ENCODE data around the gene GADD45B.
"Not testable (repeated sequence)": the region's sequence is repeated elsewhere in the genome, so short reads cannot be mapped to it uniquely, and the experiment has no call there.

The GADD45B gene

DNA sequence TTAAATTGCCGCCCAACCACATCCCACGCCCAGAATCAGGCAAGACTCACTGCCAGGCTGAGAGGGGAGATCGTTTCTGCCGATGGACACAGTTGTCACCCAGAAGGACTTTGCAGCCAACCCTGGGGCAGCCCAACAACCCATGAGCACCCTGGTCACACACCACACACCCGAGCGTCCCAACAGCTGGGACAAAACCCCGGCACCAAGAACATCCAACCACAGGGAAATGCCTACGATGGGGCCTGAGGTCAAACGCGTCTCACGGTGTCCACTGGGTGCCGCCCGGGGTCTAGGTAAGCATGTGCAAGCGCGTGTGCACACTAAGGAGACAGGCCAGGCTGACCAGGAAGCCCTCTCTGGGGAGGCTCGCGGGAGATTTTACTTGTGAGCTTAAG lies 32.1 kb upstream of the GADD45B start:
- DNase-seq, result no peak

DNA sequence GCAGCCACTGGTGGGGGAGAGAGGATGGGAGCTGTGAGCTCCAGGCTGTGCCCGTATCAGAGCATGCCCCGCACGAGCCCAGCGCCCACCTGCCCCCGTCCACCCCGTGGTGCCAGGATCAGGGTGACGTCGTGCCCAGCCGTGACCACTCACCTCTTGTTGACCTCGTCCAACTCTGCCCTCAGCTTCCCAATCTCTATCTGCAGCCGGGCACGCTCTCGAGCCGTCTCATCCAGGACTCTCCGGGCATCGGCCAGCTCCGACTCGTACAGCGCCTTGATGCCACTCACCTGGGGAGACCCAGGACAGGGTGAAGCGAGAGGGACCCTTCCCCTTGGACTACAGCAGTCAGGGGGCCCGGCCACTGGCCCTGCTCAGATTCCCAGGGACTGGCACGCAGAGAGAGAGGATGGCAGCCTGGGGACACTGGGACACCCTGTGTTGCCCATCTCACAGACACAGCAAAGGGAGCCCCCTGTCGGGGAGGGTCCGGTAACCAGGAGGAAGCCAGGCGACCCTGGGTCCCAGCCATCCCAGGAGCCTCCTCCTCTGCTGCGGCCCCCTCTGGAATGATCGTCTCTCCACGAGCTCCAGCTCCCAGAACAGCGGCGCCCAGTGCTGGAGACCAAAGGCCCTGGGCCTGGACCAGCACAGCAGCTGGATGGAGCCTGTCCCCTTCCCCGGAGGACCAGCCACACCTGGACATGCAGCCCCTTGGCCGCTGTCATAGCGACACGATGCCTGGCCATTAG lies 31.5 kb upstream of the GADD45B start:
- no peak for DNase-seq

DNA sequence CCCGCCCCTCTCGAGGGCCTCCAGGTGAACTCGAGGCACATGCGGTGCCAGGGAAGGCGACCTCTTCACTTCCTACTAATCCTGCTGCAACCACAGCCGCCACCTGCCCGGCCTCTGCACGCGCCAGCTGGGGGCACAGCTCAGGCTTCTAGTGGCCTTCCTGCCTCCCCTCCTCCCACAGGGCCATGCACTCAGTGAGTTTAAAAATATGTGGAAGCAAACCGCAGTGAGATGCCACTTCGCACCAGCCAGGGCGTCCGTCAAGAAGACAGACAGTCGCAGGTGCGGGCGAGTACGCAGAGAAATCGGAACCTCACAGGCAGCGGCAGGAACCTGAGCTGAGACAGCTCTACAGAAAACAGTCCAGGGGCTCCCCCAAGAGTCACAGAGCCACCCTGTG lies 29.5 kb upstream of the GADD45B start:
- no peak for DNase-seq

DNA sequence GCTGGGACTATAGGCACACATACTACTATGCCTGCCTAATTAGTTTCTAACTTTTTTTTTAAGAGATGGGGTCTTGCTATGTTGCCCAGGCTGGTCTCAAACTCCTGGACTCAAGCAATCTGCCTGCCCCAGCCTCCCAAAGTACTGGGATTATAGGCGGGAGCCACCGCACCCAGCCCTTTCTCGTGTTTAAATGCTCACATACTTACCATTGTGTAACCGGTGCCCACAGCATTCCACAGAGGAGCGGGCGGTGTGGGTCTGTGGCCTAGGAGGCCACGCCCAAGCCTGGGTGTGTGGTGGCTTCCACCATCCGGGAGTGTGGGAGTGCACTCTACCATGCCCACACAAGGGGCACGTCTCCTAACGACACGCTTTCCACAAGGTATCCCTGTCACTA lies 26.9 kb upstream of the GADD45B start:
- no peak for DNase-seq

DNA sequence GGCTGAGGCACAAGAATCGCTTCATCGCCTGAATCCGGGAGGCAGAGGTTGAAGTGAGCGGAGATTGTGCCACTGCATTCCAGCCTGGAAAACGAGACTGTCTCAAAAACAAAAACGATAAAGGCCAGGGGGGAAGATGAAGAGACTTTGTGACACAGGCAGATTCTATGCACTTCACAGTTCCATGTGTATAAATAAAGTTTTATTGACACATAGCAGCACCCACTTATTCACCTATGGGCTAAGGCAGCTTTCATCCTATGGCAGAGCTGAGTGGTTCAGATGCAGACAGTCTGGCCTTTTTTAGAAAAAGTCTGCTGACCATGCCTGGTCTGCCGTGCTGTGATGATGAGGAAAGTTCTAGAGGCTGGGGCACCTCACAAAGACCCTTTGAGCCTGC lies 24.8 kb upstream of the GADD45B start:
- no peak for DNase-seq

DNA sequence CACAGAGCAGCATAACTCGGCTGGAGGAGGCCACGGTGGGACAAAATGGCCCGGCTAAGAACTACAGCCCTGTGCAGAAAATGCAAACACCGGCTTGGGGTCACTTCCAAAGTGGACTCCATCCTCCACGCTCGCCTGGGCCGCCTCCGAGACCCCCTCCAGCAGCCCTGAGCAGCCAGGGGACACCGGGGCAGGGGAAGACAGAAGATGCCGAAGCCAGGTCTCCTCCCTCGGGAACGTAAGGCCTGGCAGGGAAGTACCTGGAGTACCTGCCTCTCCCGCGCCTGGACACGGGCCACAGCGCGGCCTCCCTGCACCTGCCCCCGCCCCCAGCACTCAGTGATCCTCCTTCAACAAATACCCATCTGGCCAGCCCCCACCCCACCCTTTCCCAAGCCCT lies 24.2 kb upstream of the GADD45B start:
- DNase-seq, result no peak

DNA sequence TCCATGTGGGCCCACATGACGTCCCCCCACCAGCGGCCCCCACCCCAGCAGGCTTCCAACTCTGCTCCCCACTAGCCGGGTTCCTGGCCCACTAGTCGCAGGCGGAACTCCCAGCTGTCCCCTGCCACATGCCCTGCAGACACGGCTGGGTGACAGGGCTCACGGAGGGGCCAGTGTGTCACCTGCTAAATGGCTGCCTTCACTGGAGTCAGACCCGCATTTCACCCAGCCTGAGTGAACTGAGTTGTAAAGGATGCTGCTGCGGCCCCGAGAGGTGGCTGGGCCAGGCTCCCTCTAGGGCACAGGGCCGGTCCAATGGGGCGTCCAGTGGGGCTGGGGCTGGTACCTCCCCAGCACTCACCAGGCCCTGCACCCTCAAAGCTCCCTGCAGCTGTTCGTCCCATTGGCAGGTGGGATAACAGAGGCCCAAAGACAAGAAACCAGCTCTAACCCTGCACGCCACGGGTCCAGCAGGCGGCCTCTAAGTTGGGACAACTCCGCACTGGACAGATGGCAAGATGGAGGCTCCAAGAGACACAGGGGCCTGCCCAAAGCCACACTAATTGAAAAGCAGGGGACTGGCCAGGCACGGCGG lies 22.4 kb upstream of the GADD45B start:
- no peak for DNase-seq

DNA sequence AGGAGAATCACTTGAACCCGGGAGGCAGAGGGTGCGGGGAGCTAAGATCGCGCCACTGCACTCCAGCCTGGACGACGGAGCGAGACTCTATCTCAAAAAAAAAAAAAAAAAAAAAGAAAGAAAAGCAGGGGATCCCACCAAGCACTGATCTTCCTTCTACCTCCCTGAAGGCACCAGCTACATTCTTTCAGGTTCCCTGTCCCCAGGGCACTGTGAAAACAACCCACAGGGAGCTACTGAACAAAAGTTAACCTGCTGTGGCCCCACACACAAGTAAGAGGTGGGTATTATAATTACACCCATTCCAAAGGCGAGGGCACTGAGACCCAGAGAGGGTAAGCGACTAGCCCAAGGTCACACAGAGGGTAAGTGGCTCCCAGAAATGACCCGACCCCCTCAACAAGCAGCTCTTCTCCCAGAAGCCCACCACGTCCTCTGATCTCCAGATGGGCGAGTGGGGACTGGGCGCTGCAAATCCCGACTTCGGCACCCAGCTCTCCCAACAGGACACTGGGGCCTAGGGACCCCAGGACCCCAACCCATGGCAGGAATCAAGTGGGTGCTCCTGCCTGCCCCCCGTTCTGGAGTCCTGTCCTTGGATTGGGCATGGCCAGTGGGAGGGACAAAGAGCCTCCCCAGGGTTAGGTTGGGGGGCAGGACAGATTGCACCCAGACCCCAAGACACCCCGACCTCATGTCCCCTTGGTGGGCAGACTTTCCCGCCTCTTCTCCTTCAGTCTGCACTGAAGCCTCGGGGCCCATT lies 21.5 kb upstream of the GADD45B start:
- no peak for DNase-seq

DNA sequence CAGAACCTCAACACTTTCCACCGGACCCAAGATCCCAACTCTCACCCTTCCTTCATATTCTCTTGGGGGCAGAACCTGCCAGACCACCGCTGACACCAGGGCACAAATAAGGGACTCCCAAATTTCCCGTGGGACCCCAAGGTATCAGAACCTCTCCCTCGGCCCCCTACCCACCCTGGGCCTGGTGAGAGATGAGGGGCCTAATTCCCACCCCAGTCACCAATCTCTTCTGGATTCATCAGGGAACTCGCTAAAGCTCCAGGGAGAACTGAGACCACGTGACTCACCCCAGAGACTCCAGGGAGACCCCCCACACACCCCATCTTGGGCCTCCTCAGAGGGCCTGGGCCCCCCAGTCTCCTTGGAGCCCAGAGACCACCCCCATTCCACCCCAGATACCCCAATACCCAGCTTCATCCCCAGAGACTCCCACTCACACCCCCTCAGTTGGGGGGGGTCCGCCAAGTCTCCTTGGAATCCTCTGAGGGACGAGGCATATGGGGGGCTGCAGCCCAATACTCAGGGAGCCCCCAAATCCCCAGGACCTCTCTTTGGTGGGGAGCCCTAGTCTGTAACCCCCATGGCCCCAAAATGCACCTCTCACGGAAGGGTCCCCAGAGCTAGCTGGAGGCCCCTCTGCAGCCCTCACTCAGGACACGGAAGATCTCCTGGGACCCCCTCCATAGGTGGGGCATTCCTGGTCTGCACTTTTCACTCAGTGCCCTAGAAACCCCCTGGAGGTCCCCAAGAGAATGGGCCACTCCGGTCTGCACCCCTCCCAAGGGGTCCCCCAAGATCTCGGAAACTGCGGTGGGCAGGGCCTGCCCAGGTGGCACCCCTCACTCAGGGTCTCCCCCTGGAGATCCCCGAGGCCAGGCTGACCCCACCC lies 20.7 kb upstream of the GADD45B start:
- no peak for DNase-seq

DNA sequence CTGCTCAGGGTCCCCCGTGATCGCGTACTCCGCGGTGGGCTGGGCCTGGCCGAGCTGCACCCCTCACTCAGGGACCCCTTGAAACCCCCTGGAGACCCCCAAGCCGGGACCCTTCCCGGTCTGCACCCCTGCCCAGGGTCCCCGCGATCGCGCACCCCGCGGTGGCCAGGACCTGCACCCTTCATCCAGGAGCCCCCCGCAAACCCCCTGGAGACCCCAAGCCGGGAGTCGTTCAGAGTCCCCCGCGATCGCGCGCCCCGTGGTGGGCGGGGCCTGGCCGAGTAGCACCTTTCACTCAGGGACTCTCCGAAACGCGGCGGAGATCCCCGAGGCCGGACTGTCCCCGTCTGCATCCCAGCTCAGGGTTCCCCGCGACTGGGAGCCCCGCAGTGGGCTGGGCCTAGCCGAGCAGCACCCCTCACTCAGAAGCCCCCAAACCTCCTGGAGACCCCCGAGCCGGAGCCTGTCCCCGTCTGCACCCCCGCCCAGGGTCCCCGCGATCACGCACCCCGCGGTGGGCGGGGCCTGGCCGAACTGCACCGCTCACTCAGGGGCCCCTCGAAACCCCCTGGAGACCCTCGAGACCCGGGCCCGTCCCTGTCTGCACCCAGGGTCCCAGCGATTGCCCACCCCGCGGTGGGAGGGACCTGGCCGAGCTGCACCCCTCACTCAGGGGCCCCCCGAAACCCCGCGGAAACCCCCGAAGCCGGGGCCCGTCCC lies 19.9 kb upstream of the GADD45B start:
- DNase-seq, result peak in 3 of 56 donors; percentile 4 to 66 (median 27)

DNA sequence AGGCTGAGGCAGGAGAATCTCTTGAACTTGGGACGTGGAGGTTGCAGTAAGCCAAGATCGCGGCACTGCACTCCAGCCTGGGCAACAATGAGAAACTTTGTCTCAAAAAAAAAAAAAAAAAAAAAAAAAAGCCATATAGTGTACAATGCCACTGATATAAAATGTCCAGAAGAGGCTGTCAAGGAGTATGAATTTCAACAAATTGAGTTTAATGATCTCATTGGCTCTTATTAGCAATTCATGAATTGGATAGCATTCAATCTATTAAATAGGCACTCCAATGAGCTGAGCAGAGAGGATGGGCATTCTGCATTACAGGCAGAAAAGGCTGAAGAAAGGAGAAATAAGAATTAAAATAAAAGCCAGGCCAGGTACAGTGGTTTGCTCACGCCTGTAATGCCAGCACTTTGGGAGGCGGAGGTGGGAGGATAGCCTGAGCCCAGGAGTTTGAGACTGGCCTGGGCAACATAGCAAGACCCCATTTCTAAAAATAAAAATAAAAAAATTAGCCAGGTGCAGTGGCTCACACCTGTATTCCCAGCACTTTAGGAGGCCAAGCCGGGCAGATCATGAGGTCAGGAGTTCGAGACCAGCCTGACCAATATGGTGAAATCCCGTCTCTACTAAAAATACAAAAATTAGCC lies 18.4 kb upstream of the GADD45B start:
- no peak for DNase-seq

DNA sequence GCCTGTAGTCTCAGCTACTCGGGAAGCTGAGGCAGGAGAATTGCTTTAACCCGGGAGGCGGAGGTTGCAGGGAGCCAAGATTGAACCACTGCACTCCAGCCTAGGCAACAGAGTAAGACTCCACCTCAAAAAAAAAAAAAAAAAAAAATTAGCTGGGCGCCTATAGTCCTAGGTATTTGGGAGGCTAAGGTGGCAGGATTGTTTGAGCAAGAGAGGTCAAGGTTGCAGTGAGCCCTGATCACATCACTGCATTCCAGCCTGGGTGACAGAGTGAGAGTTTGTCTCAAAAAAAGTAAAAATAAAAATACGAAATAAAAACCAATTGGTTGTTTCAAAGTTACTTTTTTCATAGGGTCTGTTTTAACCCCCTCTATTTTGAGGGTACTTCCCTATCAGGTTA lies 17.9 kb upstream of the GADD45B start:
- DNase-seq, result no peak

DNA sequence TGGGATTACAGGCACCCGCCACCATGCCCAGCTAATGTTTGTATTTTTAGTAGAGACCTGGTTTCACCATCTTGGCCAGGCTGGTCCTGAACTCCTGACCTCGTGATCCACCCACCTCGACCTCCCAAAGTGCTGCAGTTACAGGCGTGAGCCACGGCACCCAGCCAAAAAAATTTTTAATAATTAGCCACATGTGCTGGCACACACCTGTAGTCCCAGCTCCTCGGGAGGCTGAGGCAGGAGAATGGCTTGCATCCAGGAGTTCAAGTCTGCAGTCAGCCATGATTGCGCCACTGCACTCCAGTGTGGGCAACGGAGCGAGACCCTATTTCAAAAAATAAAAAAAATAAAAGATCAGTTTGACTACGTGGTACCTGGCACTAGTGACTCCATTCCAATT lies 17.2 kb upstream of the GADD45B start:
- not testable (repeated sequence) for DNase-seq

DNA sequence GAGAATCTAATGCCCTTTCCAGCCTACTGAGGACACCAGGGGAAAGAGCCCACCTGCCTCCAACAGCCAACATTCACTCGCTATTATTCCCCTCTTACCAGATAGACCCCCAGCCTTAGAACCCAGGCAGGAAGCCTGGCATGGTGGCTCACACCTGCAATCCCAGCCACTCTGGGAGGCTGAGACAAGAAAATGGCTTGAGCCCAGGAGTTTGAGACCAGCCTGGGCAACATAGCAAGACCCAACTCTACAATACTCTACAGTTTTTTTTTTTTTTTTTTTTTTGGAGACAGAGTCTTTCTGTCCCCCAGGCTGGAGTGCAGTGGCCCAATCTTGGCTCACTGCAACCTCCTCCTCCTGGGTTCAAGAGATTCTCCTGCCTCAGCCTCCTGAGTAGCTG lies 15.7 kb upstream of the GADD45B start:
- no peak for DNase-seq

DNA sequence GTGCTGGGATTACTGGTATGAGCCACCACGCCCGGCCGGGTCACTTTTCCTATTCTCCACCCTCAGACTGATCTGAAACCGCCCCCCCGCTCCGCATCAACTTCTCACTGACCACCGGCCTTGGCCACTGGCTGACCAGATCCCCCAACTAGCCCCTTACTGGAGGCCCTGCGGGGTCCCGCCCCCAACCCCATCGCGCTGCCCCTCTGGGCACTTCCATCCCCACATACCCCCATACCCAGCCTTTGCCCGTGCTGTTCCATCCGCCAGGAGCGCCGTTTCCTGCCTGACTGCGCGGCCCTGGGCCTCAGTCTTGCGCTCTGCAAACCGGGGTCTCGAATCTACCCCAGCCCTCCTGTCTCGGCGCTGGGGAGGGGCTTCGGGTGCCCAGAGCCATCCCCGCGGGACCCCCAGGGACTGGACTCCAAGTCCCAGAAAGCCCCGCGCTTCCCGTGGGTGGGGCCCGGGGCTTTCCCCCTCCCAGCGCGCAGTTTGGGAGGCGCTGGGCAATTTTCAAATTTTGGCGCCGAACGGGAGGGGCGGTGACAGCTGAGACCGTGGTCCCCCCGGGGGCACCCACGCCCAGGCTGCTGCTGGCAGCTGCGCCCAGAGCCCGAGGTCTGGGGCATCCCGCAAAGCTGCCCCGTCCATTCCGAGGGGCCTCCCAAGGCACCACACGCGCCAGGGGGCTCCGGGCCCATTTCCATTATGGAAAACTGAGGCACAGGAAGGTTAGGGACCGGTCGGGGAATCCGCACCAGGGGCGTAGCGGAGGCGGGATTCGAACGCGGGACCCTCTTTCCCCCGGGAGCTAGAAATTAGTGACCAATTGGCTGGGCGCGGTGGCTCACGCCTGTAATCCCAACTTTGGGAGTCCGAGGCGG lies 13.9 kb upstream of the GADD45B start:
- DNase-seq, result peak in 9 of 56 donors; percentile 6 to 42 (median 25)

DNA sequence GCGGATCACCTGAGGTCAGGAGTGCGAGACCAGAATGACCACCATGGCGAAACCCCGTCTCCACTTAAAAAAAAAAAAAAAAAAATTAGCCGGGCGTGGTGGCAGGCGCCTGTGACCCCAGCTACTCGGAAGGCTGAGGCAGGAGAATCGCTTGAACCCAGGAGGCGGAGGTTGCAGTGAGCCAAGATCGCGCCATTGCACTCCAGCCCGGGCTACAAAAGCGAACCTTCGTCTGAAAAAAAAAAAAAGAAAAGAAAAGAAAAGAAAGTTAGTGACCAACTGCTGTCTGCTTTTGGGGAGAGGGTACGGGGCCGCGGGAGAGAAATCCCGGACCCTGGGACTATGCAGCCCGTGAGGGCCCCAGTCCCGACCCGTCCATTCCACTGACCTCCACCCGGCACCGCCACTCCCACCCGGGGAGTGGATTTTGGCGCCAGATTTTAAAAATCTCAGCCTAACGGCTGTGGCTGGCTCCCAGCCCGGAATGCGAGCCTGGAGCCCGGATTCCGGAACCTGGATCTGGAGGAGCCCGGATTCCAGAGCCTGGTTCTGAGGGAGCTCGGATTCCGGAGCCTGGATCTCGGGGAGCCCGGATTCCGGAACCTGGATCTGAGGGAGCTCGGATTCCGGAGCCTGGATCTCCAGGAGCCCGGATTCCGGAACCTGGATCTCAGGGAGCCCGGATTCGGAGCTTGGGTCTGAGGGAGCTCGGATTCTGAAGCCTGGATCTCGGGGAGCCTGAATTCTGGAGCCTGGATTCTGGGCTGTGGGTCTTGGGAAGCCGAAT lies 13.1 kb upstream of the GADD45B start:
- peak in 55 of 56 donors; percentile 11 to 93 (median 73) for DNase-seq

DNA sequence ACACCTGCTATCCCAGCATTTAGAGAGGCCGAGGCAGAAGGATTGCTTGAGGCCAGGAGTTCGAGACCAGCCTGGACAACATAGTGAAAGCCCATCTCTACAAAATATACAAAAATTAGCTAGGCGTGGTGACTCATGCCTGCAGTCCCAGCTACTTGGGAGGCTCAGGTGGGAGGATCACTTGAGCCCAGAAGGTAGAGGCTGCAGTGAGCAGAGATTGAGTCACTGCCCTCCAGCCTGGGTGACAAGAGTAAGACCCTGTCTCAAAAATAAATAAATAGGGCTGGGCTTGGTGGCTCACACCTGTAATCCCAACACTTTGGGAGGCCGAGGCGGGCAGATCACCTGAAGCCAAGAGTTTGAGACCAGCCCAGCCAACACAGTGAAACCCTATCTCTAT lies 12.2 kb upstream of the GADD45B start:
- not testable (repeated sequence) for DNase-seq

DNA sequence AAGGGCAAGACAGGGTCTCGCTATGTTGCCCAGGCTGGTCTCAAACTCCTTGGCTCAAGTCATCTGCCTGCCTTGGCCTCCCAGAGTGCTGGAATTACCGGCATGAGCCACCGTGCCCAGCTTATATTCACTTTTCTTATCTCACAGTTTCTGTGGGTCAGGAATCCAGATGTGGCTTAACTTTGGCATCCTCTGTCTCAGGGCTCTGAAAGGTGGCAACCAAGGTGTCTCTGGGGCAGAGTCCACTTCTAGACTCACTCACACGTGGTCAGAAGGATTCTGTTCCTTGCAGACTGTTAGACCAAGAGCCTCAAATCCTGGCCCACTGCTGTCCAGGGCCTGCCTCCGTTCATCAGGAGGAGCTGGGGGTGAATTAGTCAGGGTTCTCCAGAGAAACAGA lies 11.5 kb upstream of the GADD45B start:
- DNase-seq, result no peak

All from nucleus accumbens (tissue), 56 donors.